Stimulated activated naive CD8-positive, alpha-beta T cell treated with anti-CD3 and anti-CD28 coated beads, Interleukin-15, Interleukin-2, amounts not matched to agents 100 U/mL and 50 U/mL, for 24 hours (primary cell): Measurements from ENCODE around the gene RPS6KA2.

Experiments
- ATAC-seq: fragments of 150-1000 bp; cut with Tn5 transposase; one replicate; pipeline ENCODE4 v1.10.0; 2021
- DNase-seq: peaks from one replicate; pipeline ENCODE4 v3.0.0; 2021

The RPS6KA2 gene

DNA sequence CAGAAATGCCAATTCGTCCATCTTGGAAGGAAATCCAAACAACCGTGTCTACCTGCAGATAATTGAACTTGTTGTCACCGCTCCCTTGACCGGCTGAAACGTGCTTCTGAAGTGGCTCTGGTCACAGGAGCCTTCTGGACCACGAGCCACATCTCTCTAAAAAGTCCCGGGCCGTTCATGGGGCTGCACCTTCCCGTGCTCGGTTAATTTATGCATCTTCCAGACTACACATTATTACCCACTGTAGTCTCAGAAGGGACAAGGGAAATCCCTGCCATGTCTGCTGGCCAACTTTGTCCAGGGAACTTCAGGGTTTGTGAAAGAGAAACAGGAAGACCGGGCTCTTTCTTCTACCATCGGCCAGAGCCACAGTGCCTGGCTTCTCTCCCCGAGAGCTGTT lies 180.9 kb downstream of the RPS6KA2 start:
- ATAC-seq (no peak), DNase-seq (no peak)

- no peak for ATAC-seq
- DNase-seq, result no peak
Observed at GRCh38 chr6:166444446-166444845, 182.6 kb downstream of the RPS6KA2 start.

- DNase-seq (no peak), ATAC-seq (no peak)
Observed at GRCh38 chr6:166443166-166443565, 183.9 kb downstream of the RPS6KA2 start.

DNA sequence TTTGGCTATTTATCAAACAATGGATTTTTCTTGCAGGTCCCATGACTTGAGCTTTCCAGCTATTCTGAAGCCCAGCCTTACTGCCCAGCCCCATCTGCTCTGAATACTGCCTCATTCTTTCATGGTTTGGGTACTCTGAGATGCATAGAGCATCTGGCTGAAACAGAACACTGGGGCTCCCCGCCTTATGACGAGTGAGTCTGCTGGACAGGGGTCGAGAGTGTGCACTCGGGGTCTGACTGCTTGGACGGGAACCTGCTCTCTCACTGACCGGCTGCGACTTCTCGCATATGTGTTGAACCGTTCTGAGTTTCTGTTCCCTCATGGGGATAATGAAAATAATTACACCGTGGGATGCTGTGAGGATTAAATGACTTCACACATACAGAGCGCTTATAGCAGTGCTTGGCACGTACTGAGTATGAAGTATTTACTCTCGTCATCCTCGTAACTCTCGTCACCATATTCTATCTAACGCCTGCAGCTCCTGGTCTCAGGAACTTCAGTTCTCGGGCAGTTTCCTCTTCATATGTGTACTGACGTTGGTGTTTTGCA lies 184.8 kb downstream of the RPS6KA2 start:
- DNase-seq (no peak), ATAC-seq (no peak)

GRCh38 chr6:166441325-166442078 lies 185.5 kb downstream of the RPS6KA2 start:
- ATAC-seq (no peak), DNase-seq (no peak)

- ATAC-seq (no peak), DNase-seq (no peak)
Observed at GRCh38 chr6:166440729-166441128, 186.3 kb downstream of the RPS6KA2 start.

DNA sequence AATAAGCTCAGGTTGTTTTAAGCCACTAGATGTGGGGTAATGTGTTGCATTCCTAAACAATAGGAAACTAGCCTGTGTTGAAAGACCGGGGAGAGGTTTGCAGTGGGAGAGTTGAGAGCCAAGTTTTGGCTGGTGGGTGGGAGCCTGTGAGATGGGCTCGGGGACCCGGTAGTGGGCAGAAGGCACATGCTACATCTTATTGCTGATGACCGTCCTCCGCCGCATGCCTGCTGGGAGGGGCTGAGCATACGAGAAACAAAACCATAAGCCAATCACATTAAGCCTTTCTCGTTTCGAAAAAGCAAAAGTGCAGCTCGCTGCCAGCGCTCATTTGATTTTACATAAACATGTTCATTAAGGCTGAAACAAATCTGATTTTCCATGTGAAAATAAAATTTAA lies 186.9 kb downstream of the RPS6KA2 start:
- DNase-seq, result no peak
- no peak for ATAC-seq

DNA sequence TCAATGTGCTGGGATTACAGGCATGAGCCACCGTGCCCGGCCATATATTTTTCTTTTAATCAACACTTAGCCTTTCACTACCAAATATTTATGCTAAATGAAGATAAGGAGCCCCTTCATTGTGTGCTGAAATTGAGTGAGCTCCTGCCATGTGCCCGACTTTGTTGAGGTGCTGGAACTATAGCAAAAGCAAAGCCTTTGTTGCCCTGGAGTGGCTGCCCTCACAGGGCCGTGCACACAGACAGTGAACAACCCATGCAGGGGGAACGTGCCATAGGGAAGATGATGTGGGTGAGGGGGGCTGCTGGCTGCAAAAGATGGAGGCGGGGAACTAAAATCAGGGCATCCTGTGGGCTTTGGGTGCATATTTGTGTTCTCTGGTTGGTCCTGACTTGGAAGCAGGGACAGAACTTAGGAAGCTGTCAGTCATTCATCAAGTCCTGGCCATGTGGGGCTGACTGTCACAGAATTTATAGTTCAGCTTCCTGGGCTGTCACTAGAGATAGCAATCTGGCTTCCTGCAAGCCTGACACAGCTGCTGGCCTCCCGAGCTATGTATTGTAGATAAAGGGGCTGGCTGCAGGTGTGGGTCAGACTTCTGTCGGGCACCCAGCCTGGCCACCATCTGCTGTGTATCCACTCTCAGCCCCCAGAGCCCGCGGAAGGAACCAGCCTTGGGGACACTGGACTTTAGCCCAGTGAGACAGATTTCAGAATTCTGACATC lies 187.5 kb downstream of the RPS6KA2 start:
- ATAC-seq, result no peak
- no peak for DNase-seq

DNA sequence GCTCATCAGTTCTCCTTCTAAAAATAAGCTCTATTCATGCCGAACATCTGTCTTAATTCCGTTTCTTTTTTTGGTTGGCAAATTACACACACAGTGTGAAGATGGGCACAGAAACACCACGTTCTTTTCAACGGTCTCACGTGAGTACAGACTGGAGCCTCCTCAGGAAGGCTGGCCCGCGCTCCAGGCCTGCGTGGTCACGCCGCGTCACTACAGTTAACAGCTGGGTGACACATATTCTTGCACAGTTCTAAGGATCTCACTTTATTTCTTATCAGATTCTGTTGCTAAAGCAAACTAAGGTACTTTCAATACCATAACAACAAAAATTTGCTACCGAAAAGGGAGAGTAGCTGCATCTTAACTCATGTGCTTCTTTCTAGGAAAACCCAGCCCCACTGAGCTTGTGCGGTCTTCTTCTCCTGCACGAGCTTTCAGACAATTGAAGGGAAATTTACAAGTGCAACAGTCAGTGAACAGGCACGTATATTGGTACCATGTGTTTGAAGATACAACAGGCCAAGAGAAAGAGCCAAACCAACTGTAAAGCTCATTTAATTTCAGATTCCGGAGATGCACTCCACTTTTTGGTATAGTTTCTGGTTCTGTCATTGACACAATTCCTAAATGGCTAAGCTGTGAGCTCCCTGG lies 188.7 kb downstream of the RPS6KA2 start:
- DNase-seq (no peak), ATAC-seq (no peak)

DNA sequence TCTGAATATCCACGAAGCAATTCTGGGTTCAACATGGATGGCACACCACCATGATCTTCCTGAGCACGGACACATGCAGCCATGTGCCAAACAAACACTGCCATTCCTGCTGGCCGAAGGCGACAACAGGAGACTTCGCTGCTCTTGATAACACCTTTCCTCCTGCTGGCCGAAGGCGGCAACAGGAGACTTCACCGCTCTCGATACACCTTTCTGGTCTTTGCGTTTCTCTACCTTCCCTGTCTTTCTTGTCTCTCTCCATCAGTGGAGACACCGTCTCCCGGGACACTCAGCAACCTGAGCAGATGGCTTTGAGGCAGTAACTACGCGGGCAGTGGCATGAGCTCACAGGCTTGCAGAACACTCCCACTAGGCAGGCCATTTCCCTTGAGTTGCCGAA lies 189.4 kb downstream of the RPS6KA2 start:
- ATAC-seq, result no peak
- no peak for DNase-seq

GRCh38 chr6:166436195-166437139 lies 190.6 kb downstream of the RPS6KA2 start:
- ATAC-seq, result no peak
- no peak for DNase-seq

DNA sequence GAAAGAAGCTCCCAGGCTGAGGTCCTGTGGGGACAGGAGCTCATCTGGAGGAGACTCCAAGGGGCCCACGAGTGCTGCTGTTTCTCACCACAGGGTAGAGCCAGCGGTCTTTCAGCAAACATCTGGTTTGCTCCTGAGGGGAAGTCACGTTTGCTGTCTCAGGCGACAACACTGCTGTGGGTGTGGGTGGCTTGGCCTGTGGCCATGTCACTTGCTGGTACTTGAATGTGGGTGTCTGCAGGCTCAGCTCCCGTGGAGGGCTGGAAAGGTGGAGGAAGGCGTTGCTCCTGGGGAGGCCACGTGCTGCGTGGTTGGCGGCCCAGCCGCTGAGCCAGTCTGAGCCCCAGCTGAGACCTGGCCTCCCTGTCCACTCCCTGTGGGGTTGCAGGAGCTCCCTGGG lies 191.5 kb downstream of the RPS6KA2 start:
- DNase-seq, result peak; percentile 19
- ATAC-seq, result peak; percentile 45

GRCh38 chr6:166434336-166434735 lies 192.7 kb downstream of the RPS6KA2 start:
- DNase-seq (no peak), ATAC-seq (no peak)

- ATAC-seq (no peak), DNase-seq (no peak)
Observed at GRCh38 chr6:166433096-166433495, 194.0 kb downstream of the RPS6KA2 start.

DNA sequence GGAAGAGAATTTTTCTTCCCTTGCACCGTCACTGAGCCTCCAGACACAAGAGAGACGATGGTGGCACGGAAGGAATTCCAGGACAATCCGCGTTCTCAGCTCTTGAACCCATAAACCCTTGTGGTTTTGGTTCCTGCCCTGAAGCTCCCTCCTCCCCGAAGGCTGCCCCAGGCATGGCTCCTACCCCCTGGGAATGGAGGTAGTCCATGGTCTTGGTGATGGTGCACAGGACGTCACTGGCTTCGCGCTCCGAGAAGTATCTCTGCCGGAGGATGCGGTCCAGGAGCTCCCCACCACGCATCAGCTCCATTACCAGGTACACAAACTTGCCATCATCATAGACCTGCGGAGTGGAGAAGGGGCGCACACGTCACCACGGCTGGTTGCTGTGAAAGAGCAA lies 196.8 kb downstream of the RPS6KA2 start:
- DNase-seq, result no peak
- ATAC-seq, result no peak

DNA sequence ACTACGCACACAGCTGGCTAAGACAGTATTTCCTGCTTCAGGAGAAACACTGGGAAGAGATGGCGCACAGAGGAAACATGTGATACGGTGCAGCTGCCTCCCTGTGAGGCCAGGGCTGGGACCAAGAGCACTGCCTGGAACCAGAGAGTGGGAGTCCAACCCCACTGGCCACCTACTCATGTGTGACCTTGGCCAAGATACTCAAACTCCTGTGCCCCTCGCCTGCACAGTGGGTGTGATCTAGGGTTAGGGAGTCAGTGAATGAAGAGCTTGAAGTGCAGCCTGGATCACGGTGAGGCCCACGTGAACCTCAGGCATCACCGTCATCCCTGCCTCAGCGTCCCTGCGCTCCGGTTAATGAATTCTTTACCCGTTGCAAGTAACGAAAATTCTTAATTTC lies 202.6 kb downstream of the RPS6KA2 start:
- ATAC-seq (no peak), DNase-seq (no peak)

GRCh38 chr6:166423781-166424180 lies 203.3 kb downstream of the RPS6KA2 start:
- ATAC-seq (no peak), DNase-seq (no peak)

DNA sequence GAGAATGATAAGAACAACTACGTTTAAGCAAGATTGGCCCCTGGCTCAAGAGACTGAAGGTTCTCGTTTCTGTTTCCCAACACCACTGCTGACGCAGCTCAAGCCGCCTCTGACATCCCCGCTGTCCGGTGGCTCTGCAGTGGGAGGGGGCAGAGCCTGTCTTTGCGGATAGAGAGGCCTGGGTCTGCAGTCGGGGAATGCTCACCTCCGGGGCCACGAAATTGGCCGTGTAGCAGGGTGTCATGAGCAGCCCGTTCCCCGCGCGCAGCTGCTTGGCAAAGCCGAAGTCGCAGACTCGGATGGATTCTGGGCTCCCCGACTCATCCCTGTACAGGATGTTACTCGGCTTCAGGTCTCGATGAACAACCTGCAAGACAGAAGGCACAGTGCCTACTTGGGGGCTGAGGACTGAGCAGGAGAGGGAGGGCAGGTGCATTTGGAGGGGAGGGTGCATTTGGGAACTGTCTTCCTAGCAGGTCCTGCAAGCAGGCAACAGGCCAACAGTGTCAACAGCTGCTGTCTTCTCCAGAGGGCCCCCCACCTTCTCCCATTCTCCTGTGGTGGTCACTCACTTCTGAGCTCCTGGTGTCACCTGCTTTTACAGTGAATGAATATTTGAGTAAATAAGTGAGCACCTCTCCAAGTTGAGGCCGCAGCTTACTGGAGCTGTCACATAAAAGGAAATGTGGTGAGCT lies 203.9 kb downstream of the RPS6KA2 start:
- DNase-seq (no peak), ATAC-seq (no peak)

DNA sequence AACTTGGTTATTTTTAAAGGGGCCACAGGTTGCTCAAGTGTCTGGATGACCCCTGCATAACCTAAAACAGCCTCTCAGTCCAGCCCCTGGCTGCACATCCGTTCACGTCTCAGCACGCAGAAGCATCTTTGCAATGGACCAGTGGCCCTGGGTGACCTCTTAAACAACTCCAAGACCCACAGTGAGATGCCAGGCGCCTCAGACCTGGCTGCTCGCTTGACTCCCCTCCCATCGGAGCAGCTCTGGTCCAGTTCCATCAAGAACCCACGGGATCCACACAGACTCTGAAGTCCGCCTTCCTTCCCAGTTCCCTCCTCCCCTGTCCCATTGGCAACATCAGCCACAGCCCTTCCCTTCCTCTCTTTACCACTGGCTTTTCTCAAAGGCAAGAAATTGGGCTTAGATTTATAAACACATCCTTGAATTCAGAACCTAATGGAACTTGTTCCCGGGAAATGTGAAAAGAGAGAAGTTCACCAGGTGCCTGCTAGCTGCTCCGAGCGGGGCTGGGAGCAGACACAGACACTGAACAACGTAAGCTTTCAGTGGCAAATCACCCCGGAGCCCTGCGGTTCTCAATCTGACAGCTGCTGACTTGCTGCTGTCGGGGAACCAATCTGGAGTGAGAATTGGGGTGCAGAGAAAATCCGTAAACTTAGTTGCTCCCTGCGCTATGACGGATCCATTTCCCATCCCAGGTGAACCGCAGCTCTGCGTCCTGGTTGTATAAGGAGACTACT lies 204.7 kb downstream of the RPS6KA2 start:
- no peak for ATAC-seq
- DNase-seq, result no peak

- DNase-seq, result no peak
- ATAC-seq, result no peak
Observed at GRCh38 chr6:166420351-166420750, 206.7 kb downstream of the RPS6KA2 start.

- ATAC-seq (peak; percentile 3), DNase-seq (no peak)
Observed at GRCh38 chr6:166419717-166420116, 207.3 kb downstream of the RPS6KA2 start.
